GM12878 (cell line): ENCODE measurements around the gene DDC. TPM values are rescaled to one million over a fixed set of nuclear protein-coding genes. Genes with fewer than 3 reads are reported as not detected.

Experiments used
- ATAC-seq: fragments of 200-7000 bp; cut with Tn5 transposase; 3 replicates; pipeline ENCODE4 v1.9.1; 2020; ENCODE audit warnings: mild to moderate bottlenecking, moderate library complexity
- BruUV-seq: library from RNA; stranded (reverse); fragments of 400-500 nt; replicated peaks from 2 replicates; lab custom pipeline; 2021; lab: Mats Ljungman, UMichigan
- CTCF ChIA-PET: fragments of 300-600 bp; sonication (Branson Sonifier 250); formaldehyde crosslinking; extraction: SDS; loops from one replicate; lab custom pipeline; 2021; ENCODE audit warnings: inconsistent platforms; lab: Yijun Ruan, JAX
- POLR2A ChIA-PET: fragments of 350-600 bp; formaldehyde crosslinking; extraction: SDS; loops from one replicate; lab custom pipeline; 2021; ENCODE audit warnings: inconsistent platforms; lab: Charles Lee
- RAD21 ChIA-PET: fragments of 300-600 bp; sonication (Branson Sonifier 250); formaldehyde crosslinking; loops from one replicate; lab custom pipeline; 2023; ENCODE audit warnings: antibody characterized with exemption; ENCODE audit not compliant: unreplicated experiment; lab: Charles Lee
- SMC1A ChIA-PET: fragments of 300-600 bp; sonication (Branson Sonifier 250); formaldehyde crosslinking; loops from one replicate; lab custom pipeline; 2023; ENCODE audit not compliant: unreplicated experiment, uncharacterized antibody; lab: Charles Lee
- DNase-seq: peaks from one replicate; pipeline ENCODE4 v3.0.0-alpha.2; 2011; ENCODE audit warnings: low read depth, low spot score
- FAIRE-seq: peaks from 3 replicates; lab custom pipeline; 2011; peaks lifted over from hg19 to GRCh38; lab: Jason Lieb, UNC
- H2AFZ ChIP-seq: 2 replicates; pipeline ENCODE4 v1.6.0; 2011; ENCODE audit warnings: low read depth, low read length, control low read depth; ENCODE audit not compliant: control insufficient read depth
- H3K27ac ChIP-seq: 2 replicates; pipeline ENCODE4 v1.5.1; 2011; ENCODE audit warnings: control low read depth; ENCODE audit not compliant: control insufficient read depth, insufficient read depth
- H3K27me3 ChIP-seq, 2 experiments: replicated peaks in 1 of 2; 2 replicates each; pipeline versions ENCODE4 v1.6.0 to v1.6.1; 2011; ENCODE audit warnings: low read length in 1 of 2; ENCODE audit not compliant: control insufficient read depth in 2 of 2, insufficient read depth in 2 of 2
- H3K36me3 ChIP-seq, 2 experiments: 2 replicates each; pipeline ENCODE4 v1.5.1; 2011; ENCODE audit warnings: low read length in 1 of 2; ENCODE audit not compliant: control insufficient read depth in 2 of 2, insufficient read depth in 2 of 2
- H3K4me1 ChIP-seq: 2 replicates; pipeline ENCODE4 v1.6.1; 2011; ENCODE audit warnings: mild to moderate bottlenecking, low read length, moderate library complexity, mixed read lengths; ENCODE audit not compliant: control insufficient read depth, insufficient read depth
- H3K4me2 ChIP-seq: 2 replicates; pipeline ENCODE4 v1.6.0; 2011; ENCODE audit warnings: control low read depth; ENCODE audit not compliant: control insufficient read depth, insufficient read depth
- H3K4me3 ChIP-seq: fragments of 200-600 bp; sonication (generic); 2 replicates; pipeline ENCODE4 v1.5.1; 2016
- H3K79me2 ChIP-seq: 2 replicates; pipeline ENCODE4 v1.6.0; 2011; ENCODE audit warnings: low read length; ENCODE audit not compliant: control insufficient read depth, insufficient read depth
- H3K9ac ChIP-seq: 2 replicates; pipeline ENCODE4 v1.8.0; 2011; ENCODE audit warnings: low read length, control low read depth, mixed read lengths; ENCODE audit not compliant: control insufficient read depth, insufficient read depth
- H3K9me3 ChIP-seq: replicated peaks from 3 replicates; pipeline ENCODE4 v1.5.1; 2011; ENCODE audit warnings: mild to moderate bottlenecking, low read length; ENCODE audit not compliant: control insufficient read depth, insufficient read depth
- H4K20me1 ChIP-seq: 2 replicates; pipeline ENCODE4 v1.6.0; 2011; ENCODE audit not compliant: control insufficient read depth, insufficient read depth
- CEBPB ChIP-seq, 2 experiments: fragments of 150-350 bp in 1 of 2; IDR thresholded peaks; 2 replicates each; pipeline ENCODE4 v1.6.1; 2012 to 2014; ENCODE audit warnings: low read depth in 2 of 2, low read length in 2 of 2, borderline replicate concordance in 1 of 2, inconsistent platforms in 1 of 2
- KAT2A ChIP-seq: conservative IDR thresholded peaks from 2 replicates; pipeline ENCODE4 v1.6.1; 2011; ENCODE audit warnings: low read depth, low read length; ENCODE audit not compliant: control insufficient read depth
- KDM1A ChIP-seq: fragments of 200-600 bp; sonication (generic); IDR thresholded peaks from 2 replicates; pipeline ENCODE4 v1.6.1; 2016; ENCODE audit warnings: borderline replicate concordance
- MAX ChIP-seq: IDR thresholded peaks from 2 replicates; pipeline ENCODE4 v1.6.1; 2012; ENCODE audit warnings: low read depth, low read length, improper control_type of control experiment
- NR2C1 ChIP-seq: fragments of 450-650 bp; IDR thresholded peaks from 2 replicates; pipeline ENCODE4 v1.6.1; 2017; ENCODE audit warnings: antibody characterized with exemption, mild to moderate bottlenecking, moderate library complexity
- POU2F2 ChIP-seq: IDR thresholded peaks from 3 replicates; pipeline ENCODE4 v1.6.1; 2011; ENCODE audit warnings: low read depth, mild to moderate bottlenecking, low read length, borderline replicate concordance
- TCF12 ChIP-seq: IDR thresholded peaks from 2 replicates; pipeline ENCODE4 v1.6.1; 2011; ENCODE audit warnings: low read depth, mild to moderate bottlenecking, low read length
- ZBTB4 ChIP-seq: fragments of 450-650 bp; formaldehyde crosslinking; IDR thresholded peaks from 2 replicates; pipeline ENCODE4 v1.4.0; 2022; ENCODE audit warnings: mild to moderate bottlenecking, moderate library complexity
- ZNF592 ChIP-seq: fragments of 450-650 bp; IDR thresholded peaks from 2 replicates; pipeline ENCODE4 v1.6.1; 2017; ENCODE audit warnings: mild to moderate bottlenecking, moderate library complexity
- WGBS: methylation state at CpG from one replicate; pipeline ENCODE4 v1.1.6; 2016; ENCODE audit warnings: low lambda C conversion rate; ENCODE audit not compliant: insufficient replicate concordance, insufficient coverage; ENCODE audit errors: missing lambda C conversion rate; 5-methylcytosine and 5-hydroxymethylcytosine counted together
- in situ Hi-C: fragments of 300-500 bp; cut with MboI; formaldehyde crosslinking; loops from 9 replicates; pipeline ENCODE4 v1.14.3; 2018; ENCODE audit warnings: mixed read lengths
- intact Hi-C: fragments of 100-400 bp; cut with micrococcal nuclease; formaldehyde crosslinking; loops from one replicate; pipeline ENCODE4 v1.14.2; 2022; ENCODE audit not compliant: unreplicated experiment
- polyA plus RNA-seq, 11 experiments: library from polyadenylated mRNA; depleted of rRNA in 4 of 11; unstranded in 6 of 11; stranded (reverse) in 5 of 11; fragments of >200 nt; fragmentation: Nextera tagmentation in 4 of 11; fragmentation: Illumina TruSeq in 1 of 11; extraction: Ambion mirVana in 4 of 11; extraction: Trizol in 1 of 11; gene quantifications; 1 replicate in 1 of 11; 2 replicates in 10 of 11; pipeline versions ENCODE4 v1.2.1 to v1.2.3, GENCODE V29; 2011 to 2016; ENCODE audit warnings: inconsistent platforms in 2 of 11, missing spikeins in 2 of 11, low read depth in 1 of 11
- total RNA-seq, 4 experiments: library from RNA; depleted of rRNA in 3 of 4; stranded (reverse); fragments of >200 nt in 3 of 4; fragmentation: Illumina TruSeq in 1 of 4; extraction: Trizol in 1 of 4; gene quantifications; 2 replicates each; pipeline versions ENCODE4 v1.2.1 to v1.2.3, GENCODE V29; 2013 to 2021

The DDC gene
- total and polyA plus RNA-seq, 10 of the 15 experiments (the other 5 are each of a cell fraction or from before 2014, with no cell fraction given), result not detected

GRCh38 chr7:50463035-50463434, 102.2 kb downstream of the DDC start:
- intact Hi-C loops (no loop called here), in situ Hi-C loops (loop anchor here (10.0 kb wide), 1 partner anchor 692 kb away; no protein-coding TSS in a partner anchor)
- CTCF ChIA-PET, result interaction anchor here (1.0 kb wide), 1 partner anchor 698 kb away, joined by 3 read pairs; no protein-coding TSS in a partner anchor
- Histone ChIP-seq H4K20me1 (no peaks in the 10 kb centered on the region), H3K79me2 (no peaks in the 10 kb centered on the region), H3K27ac (no peak overlapping the region), H3K4me2 (no peak overlapping the region), H3K36me3 (no peaks in the 10 kb centered on the region), H3K9ac (no peak overlapping the region), H3K4me3 (no peak overlapping the region), H3K9me3 (no peaks in the 10 kb centered on the region), H3K27me3 (no peaks in the 10 kb centered on the region; a peak in 1 of 4 replicates), H3K4me1 (no peaks in the 10 kb centered on the region), H2AFZ (no peak overlapping the region)
- SMC1A ChIA-PET, result no interaction called here
- WGBS, result 34% methylated on average over 13 of the region's 13 CpGs
- TF ChIP-seq MAX (no peak), TCF12 (no peak)
- FAIRE-seq (no peak), DNase-seq (no peak), ATAC-seq (no peak)
- RAD21 ChIA-PET, result interaction anchor here (1.1 kb wide), 1 partner anchor 12 kb away, joined by 3 read pairs; no protein-coding TSS in a partner anchor
- BruUV-seq, result no TSS peak
- POLR2A ChIA-PET, result no interaction called here

- intact Hi-C loops, result no loop called here
- H3K79me2 ChIP-seq, result no peaks in the 10 kb centered on the region
- ChIA-PET POLR2A (no interaction called here), RAD21 (interaction anchor here (0.7 kb wide), 1 partner anchor 146 kb away, joined by 5 read pairs; no protein-coding TSS in a partner anchor), SMC1A (no interaction called here), CTCF (no interaction called here)
- no peak overlapping the region for H3K9ac ChIP-seq
- H3K9me3 ChIP-seq, result no peaks in the 10 kb centered on the region
- ATAC-seq (no peak), FAIRE-seq (no peak), DNase-seq (no peak)
- BruUV-seq, result no TSS peak
- no peaks in the 10 kb centered on the region for H4K20me1 ChIP-seq
- H3K4me3 ChIP-seq, result no peak overlapping the region
- no peak overlapping the region for H3K4me2 ChIP-seq
- no peaks in the 10 kb centered on the region for H3K4me1 ChIP-seq
- H3K27ac ChIP-seq, result no peak overlapping the region
- in situ Hi-C loops, result loop anchor here (10.0 kb wide), 1 partner anchor 692 kb away; no protein-coding TSS in a partner anchor
- H3K27me3 ChIP-seq, result no peaks in the 10 kb centered on the region; a peak in 1 of 4 replicates
- WGBS, result 31% methylated on average over 4 of the region's 4 CpGs
- no peak overlapping the region for H2AFZ ChIP-seq
- no peaks in the 10 kb centered on the region for H3K36me3 ChIP-seq
- TF ChIP-seq ZBTB4 (no peak), KAT2A (no peak), KDM1A (no peak), CEBPB (IDR thresholded peaks at IDR 0.05; ENCODE audit: borderline replicate concordance in 1 of 2, low read depth in 2 of 2, low read length in 2 of 2) (no peak), ZNF592 (no peak), POU2F2 (no peak), NR2C1 (no peak)
Observed at GRCh38 chr7:50462361-50462760, 102.8 kb downstream of the DDC start.
